ENCODE results near the gene PHKB. TPM values are rescaled to one million over a fixed set of nuclear protein-coding genes. Genes with fewer than 3 reads are reported as not detected.

The PHKB gene
- total and polyA plus RNA-seq, 2 donors (not counting 3 experiments of a cell fraction or from before 2014, with no cell fraction given) = 30.1 to 61.0 TPM

- Histone ChIP-seq H3K36me3 (ENCODE audit: control insufficient read depth in 2 of 2, extremely low read depth in 1 of 2, insufficient read depth in 2 of 2, low read length in 2 of 2) (no peaks in the 10 kb centered on the region), H3K27me3 (ENCODE audit: control insufficient read depth in 2 of 2, insufficient read depth in 2 of 2, low read length in 2 of 2) (no peaks in the 10 kb centered on the region), H3K9me3 (replicated peaks; ENCODE audit: control insufficient read depth, insufficient read depth, low read length) (no peaks in the 10 kb centered on the region), H3K9ac (replicated peaks; ENCODE audit: extremely low read depth, insufficient read depth, low read length) (no peak overlapping the region), H3K79me2 (ENCODE audit: control insufficient read depth, insufficient read depth, low read length) (no peaks in the 10 kb centered on the region), H3K4me2 (ENCODE audit: insufficient read depth, low read length) (no peak overlapping the region), H3K27ac (ENCODE audit: insufficient read depth, low read depth, low read length) (no peak overlapping the region), H3K9me1 (replicated peaks; ENCODE audit: control insufficient read depth, extremely low read depth, insufficient read depth, low read length) (no peaks in the 10 kb centered on the region), H2AFZ (ENCODE audit: low read depth, low read length) (no peak overlapping the region), H3K4me3 (replicated peaks in 1 of 3; ENCODE audit: insufficient read depth in 1 of 3, low read depth in 1 of 3, low read length in 3 of 3) (no peak overlapping the region), H3K4me1 (ENCODE audit: control insufficient read depth, extremely low read depth, insufficient read depth, low read length) (no peaks in the 10 kb centered on the region), H4K20me1 (replicated peaks; ENCODE audit: control insufficient read depth, extremely low read depth, insufficient read depth, low read length) (peaks cover 5% of the 10 kb centered on the region)
- TF ChIP-seq POLR2A (IDR thresholded peaks at IDR 0.05; ENCODE audit: low read depth, low read length) (no peak), MAX (IDR thresholded peaks at IDR 0.05; ENCODE audit: insufficient read depth, insufficient read length) (no peak), EZH2 (IDR thresholded peaks at IDR 0.05; ENCODE audit: borderline replicate concordance, low read depth, low read length, severe bottlenecking) (no peak), CTCF (IDR thresholded peaks at IDR 0.05; ENCODE audit: extremely low read depth in 1 of 2, insufficient read depth in 1 of 2, low read depth in 1 of 2, low read length in 2 of 2) (no peak), JUN (IDR thresholded peaks at IDR 0.05; ENCODE audit: borderline replicate concordance, insufficient read depth, insufficient read length, low read depth) (no peak), POLR2AphosphoS5 (IDR thresholded peaks at IDR 0.05; ENCODE audit: insufficient read depth, low read depth, low read length) (no peak), GATA2 (IDR thresholded peaks at IDR 0.05; ENCODE audit: insufficient read depth, insufficient read length, low read depth, low read length) (no peak), MYC (IDR thresholded peaks at IDR 0.05; ENCODE audit: low read depth, low read length) (no peak), FOS (IDR thresholded peaks at IDR 0.05; ENCODE audit: borderline replicate concordance, insufficient read depth, low read length) (no peak)
- dilution Hi-C loops (cut with MboI; ENCODE audit: extremely low pct_ligation_motif_present, low sequenced_read_pairs) = no loop called here
- DNase-seq (ENCODE audit: low read depth, low spot score) (no peak), FAIRE-seq (no peak)
- no TSS peak for BruUV-seq (replicated peaks)
- POLR2A ChIA-PET = no interaction called here
- intact Hi-C loops (cut with micrococcal nuclease) = no loop called here
- CTCF ChIA-PET = interaction anchor here (1.5 kb wide), 1 partner anchor 427 kb away, joined by 3 read pairs; the partner anchor contains the start of gene NETO2
Observed at GRCh38 chr16:47571711-47572110, 110.6 kb downstream of the PHKB start.

Measured in endothelial cell of umbilical vein (primary cell).